ENCODE data around the gene BBS5. TPM values are rescaled to one million over a fixed set of nuclear protein-coding genes. Genes with fewer than 3 reads are reported as not detected.

The BBS5 gene
- total RNA-seq, 1 experiment from 2014 or later = 0.55 TPM

DNA sequence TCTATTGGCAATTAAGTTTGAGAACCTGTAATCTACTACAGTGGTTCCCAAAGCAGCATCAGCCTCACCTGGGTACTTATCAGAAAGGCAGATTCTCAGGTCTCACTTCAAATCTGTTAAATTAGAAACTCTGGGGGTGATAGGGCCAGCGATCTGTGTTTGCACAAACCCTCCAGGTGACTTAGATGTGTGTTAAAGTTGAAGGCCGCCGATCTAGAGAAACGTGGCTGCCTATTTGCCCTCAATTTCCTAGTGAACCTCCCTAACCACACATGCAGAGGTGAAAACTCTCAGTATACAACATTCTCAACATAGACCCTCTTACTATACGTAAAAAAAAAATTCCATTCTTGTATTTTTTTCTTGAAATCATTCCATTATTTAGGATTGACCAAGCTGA, 44.4 kb downstream of the BBS5 start:
- no peak overlapping the region for H3K4ac ChIP-seq (ENCODE audit: low read depth, low read length)
- H3T11ph ChIP-seq (ENCODE audit: low read length) = no peak overlapping the region
- Mint-ChIP-seq H3K9me3 (no peaks in the 10 kb centered on the region), H3K36me3 (ENCODE audit: insufficient read depth in 1 of 3, low read depth in 3 of 3) (no peaks in the 10 kb centered on the region), H3K4me3 (no peak overlapping the region), H3K27me3 (ENCODE audit: low read depth) (no peaks in the 10 kb centered on the region), H3K27ac (no peak overlapping the region), H3K4me1 (no peaks in the 10 kb centered on the region)
- no peak overlapping the region for H2BK15ac ChIP-seq (ENCODE audit: low read depth, low read length)
- no peak overlapping the region for H4K8ac ChIP-seq (replicated peaks; ENCODE audit: insufficient read length, low read depth, low read length)
- no peak overlapping the region for H4K5ac ChIP-seq (ENCODE audit: insufficient read length, low read depth, low read length)
- H3K56ac ChIP-seq (ENCODE audit: insufficient read length, low read depth, low read length) = no peak overlapping the region
- H3K4me1 ChIP-seq (ENCODE audit: insufficient read depth, low read length) = no peaks in the 10 kb centered on the region
- no peaks in the 10 kb centered on the region for H3K23me2 ChIP-seq (ENCODE audit: insufficient read length, low read depth, low read length, poor library complexity, severe bottlenecking)
- WGBS (ENCODE audit: extremely low coverage, insufficient read length, low lambda C conversion rate) = no CpG with 5 or more reads among the region's 5 CpGs
- H2AK5ac ChIP-seq (ENCODE audit: insufficient read length, low read length) = no peak overlapping the region
- H4K91ac ChIP-seq (ENCODE audit: insufficient read length, low read depth, low read length) = no peak overlapping the region
- no peak overlapping the region for H2BK120ac ChIP-seq (ENCODE audit: low read depth, low read length, poor library complexity, severe bottlenecking)
- H3K9me3 ChIP-seq (ENCODE audit: control insufficient read depth, low read depth, low read length) = no peaks in the 10 kb centered on the region
- H3K23ac ChIP-seq (ENCODE audit: insufficient read length, low read depth, low read length) = no peak overlapping the region
- H2BK5ac ChIP-seq (ENCODE audit: insufficient read length, low read length) = no peak overlapping the region
- TF ChIP-seq CTCF (conservative IDR thresholded peaks at IDR 0.05) = no peak
- no peak overlapping the region for H3K4me2 ChIP-seq (ENCODE audit: insufficient read depth, insufficient read length, low read length)
- no peak overlapping the region for H3K14ac ChIP-seq (ENCODE audit: insufficient read depth, low read length)
- DNase-seq = no peak
- no peaks in the 10 kb centered on the region for H3K27me3 ChIP-seq (ENCODE audit: insufficient read depth, low read length)
- no peaks in the 10 kb centered on the region for H3K79me1 ChIP-seq (ENCODE audit: insufficient read depth, low read depth, low read length, poor library complexity, severe bottlenecking)
- H2BK12ac ChIP-seq (ENCODE audit: insufficient read length, low read depth, low read length) = no peak overlapping the region
- H4K20me1 ChIP-seq (ENCODE audit: control insufficient read depth, insufficient read depth, insufficient read length) = no peaks in the 10 kb centered on the region
- no peak overlapping the region for H3K27ac ChIP-seq (ENCODE audit: insufficient read length, low read depth, low read length)
- no peak overlapping the region for H2BK20ac ChIP-seq (ENCODE audit: low read depth, low read length, poor library complexity, severe bottlenecking)
- H2AFZ ChIP-seq (ENCODE audit: low read length) = no peak overlapping the region
- no peak overlapping the region for H3K18ac ChIP-seq (ENCODE audit: insufficient read length, low read depth, low read length)
- no peaks in the 10 kb centered on the region for H3K79me2 ChIP-seq (ENCODE audit: insufficient read depth, low read length)
- H3K9ac ChIP-seq (ENCODE audit: extremely low read depth, insufficient read length, low read length) = no peak overlapping the region
